Left ventricle myocardium inferior (tissue), 1 donor: ENCODE data around the gene PF4V1. TPM values are rescaled to one million over a fixed set of nuclear protein-coding genes. Genes with fewer than 3 reads are reported as not detected.
A peak's percentile ranks its signal among the peaks of the same experiment; 100 is the strongest.

Experiments used
- DNase-seq: peaks from one replicate; pipeline ENCODE4 v3.0.0-alpha.2; 2020
- H3K27ac ChIP-seq: fragments of 200-600 bp; replicated peaks from 2 replicates; pipeline ENCODE4 v1.8.0; 2021
- H3K27me3 ChIP-seq: fragments of 200-600 bp; 2 replicates; pipeline ENCODE4 v1.8.0; 2021; ENCODE audit warnings: low read depth
- H3K36me3 ChIP-seq: fragments of 200-600 bp; 2 replicates; pipeline ENCODE4 v1.8.0; 2021
- H3K4me1 ChIP-seq: fragments of 200-600 bp; 2 replicates; pipeline ENCODE4 v1.8.0; 2021
- H3K4me3 ChIP-seq: fragments of 200-600 bp; 2 replicates; pipeline ENCODE4 v1.8.0; 2021; ENCODE audit warnings: mild to moderate bottlenecking, moderate library complexity
- H3K9me3 ChIP-seq: fragments of 200-600 bp; replicated peaks from 2 replicates; pipeline ENCODE4 v1.8.0; 2021
- intact Hi-C: fragments of 100-400 bp; cut with micrococcal nuclease; formaldehyde crosslinking; loops from one replicate; pipeline ENCODE4 v1.11.0; 2022
- total RNA-seq: library from RNA; stranded (reverse); fragmentation: NEBNext Ultra II Directional; extraction: Animal tissue kit (Norgen Biotek cat#: 25700); gene quantifications from one replicate; pipeline ENCODE4 v1.2.1, GENCODE V29; 2021
- TF ChIP-seq, protein P1 (sequence below): fragments of 200-600 bp; IDR thresholded peaks from 2 replicates; pipeline ENCODE4 v1.8.0; 2021; ENCODE audit warnings: antibody characterized with exemption, mild to moderate bottlenecking, borderline replicate concordance
- donor health status: DM: no; HTN: yes; CAD: no; lungs with severe emphysema.

PF4V1 gene
- total RNA-seq, 1 donor from 2014 or later, result not detected

DNA sequence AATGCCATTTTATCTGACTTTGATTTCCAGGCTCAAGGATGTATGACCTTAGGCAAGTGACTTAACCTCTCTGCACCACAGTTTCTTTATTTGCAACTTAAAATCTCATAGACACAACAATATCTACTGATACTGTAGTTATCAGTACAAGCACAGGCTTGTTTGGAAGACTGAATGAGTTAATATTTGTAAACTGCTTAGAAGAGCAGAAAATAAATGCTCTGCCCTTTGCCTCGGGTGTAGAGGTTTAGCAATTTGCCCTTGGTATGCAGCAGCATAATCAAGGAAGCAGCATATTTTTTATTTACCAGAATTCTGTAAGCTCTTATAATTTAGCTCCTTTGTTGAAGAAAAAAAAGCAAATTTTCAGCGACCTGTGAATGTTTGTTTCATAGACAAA, 13.2 kb downstream of the PF4V1 start:
- H3K9me3 ChIP-seq, result no peaks in the 10 kb centered on the region
- no peaks in the 10 kb centered on the region for H3K36me3 ChIP-seq
- H3K4me3 ChIP-seq, result no peak overlapping the region
- peaks cover 18% of the 10 kb centered on the region for H3K4me1 ChIP-seq
- TF ChIP-seq, protein P1, sequence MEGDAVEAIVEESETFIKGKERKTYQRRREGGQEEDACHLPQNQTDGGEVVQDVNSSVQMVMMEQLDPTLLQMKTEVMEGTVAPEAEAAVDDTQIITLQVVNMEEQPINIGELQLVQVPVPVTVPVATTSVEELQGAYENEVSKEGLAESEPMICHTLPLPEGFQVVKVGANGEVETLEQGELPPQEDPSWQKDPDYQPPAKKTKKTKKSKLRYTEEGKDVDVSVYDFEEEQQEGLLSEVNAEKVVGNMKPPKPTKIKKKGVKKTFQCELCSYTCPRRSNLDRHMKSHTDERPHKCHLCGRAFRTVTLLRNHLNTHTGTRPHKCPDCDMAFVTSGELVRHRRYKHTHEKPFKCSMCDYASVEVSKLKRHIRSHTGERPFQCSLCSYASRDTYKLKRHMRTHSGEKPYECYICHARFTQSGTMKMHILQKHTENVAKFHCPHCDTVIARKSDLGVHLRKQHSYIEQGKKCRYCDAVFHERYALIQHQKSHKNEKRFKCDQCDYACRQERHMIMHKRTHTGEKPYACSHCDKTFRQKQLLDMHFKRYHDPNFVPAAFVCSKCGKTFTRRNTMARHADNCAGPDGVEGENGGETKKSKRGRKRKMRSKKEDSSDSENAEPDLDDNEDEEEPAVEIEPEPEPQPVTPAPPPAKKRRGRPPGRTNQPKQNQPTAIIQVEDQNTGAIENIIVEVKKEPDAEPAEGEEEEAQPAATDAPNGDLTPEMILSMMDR, result no peak
- intact Hi-C loops, result no loop called here
- H3K27ac ChIP-seq, result no peak overlapping the region
- peaks cover 24% of the 10 kb centered on the region for H3K27me3 ChIP-seq
- no peak for DNase-seq

DNA sequence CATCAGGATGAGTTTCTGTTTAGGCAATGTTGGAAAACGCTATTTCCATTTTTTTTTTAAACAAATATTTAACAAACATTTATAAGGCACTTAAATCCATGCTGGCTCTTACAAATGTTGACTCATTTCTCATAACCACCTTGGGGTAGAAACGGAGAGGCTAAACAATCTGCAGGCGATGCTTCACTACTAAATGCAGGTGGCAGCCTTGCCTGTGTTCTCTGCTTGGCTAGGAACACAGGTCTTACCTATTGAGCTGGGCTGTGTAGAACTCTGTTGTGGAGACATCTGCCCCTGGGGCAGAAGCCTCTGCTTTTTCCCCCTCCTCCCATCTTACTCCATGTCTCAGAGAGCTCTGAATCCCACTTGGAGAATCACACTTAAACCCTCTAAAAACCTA, 14.7 kb downstream of the PF4V1 start:
- Histone ChIP-seq H3K4me1 (peaks cover 18% of the 10 kb centered on the region), H3K9me3 (no peaks in the 10 kb centered on the region), H3K4me3 (no peak overlapping the region), H3K27me3 (peaks cover 24% of the 10 kb centered on the region), H3K36me3 (no peaks in the 10 kb centered on the region), H3K27ac (no peak overlapping the region)
- intact Hi-C loops, result no loop called here
- no peak for DNase-seq
- TF ChIP-seq, protein P1, result no peak

DNA sequence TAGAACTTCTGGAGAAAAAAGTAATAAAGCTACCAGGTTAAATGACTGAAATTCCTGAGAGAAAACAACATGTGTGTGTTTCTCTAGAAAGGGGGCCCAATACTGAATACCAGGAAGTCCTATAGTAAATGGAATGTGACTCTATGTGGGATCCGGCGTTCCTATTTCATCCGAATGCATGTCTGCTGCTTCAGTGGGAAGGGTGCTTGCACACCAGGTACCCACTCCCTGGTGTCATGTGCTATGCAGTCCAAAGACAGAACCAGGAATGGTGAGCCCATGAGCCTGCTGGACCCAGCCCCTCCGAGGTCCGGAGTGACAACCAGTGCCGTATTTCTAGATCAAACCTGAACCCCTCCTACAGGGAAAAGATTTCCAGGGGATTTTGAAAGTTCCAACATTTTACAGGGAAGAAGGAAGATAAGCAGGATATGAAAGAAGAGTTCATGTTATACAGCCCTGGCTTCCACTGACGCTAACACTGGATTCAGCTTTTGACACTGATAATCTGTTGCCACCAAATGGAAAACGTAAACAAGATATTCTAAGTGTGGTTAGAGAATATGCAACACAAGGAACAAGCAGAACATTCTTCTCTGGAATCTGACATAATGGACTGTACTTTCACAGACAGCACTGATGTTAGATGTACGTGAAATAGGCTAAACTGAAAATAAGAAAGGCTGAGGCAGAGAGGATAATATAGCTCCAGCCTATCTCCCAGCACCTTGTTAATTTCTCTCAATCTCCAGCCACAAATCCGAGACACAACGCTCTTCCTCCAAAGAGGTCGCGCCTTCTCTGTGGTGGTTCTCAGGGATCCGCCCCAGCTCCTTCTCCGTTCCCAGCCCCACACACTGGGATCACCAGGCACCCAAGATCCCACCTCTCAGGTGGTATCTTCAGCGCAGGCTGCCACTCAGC, 15.4 kb downstream of the PF4V1 start:
- H3K4me3 ChIP-seq, result peak overlapping the region; percentile 75
- no peaks in the 10 kb centered on the region for H3K9me3 ChIP-seq
- H3K36me3 ChIP-seq, result no peaks in the 10 kb centered on the region
- peaks cover 24% of the 10 kb centered on the region for H3K27me3 ChIP-seq
- intact Hi-C loops, result no loop called here
- peak overlapping the region; percentile 74 for H3K27ac ChIP-seq
- peaks cover 18% of the 10 kb centered on the region for H3K4me1 ChIP-seq
- no peak for DNase-seq
- TF ChIP-seq, protein P1, result no peak

DNA sequence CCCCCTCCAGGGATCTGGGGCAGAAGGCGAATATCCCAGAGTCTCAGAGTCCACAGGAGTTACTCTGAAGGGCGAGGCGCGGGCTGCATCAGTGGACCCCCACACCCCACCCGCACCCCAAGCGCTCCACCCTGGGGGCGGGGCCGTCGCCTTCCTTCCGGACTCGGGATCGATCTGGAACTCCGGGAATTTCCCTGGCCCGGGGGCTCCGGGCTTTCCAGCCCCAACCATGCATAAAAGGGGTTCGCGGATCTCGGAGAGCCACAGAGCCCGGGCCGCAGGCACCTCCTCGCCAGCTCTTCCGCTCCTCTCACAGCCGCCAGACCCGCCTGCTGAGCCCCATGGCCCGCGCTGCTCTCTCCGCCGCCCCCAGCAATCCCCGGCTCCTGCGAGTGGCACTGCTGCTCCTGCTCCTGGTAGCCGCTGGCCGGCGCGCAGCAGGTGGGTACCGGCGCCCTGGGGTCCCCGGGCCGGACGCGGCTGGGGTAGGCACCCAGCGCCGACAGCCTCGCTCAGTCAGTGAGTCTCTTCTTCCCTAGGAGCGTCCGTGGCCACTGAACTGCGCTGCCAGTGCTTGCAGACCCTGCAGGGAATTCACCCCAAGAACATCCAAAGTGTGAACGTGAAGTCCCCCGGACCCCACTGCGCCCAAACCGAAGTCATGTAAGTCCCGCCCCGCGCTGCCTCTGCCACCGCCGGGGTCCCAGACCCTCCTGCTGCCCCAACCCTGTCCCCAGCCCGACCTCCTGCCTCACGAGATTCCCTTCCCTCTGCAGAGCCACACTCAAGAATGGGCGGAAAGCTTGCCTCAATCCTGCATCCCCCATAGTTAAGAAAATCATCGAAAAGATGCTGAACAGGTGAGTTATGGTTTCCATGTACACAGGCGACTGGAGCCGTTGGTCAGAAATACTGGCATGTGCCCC, 16.3 kb downstream of the PF4V1 start, which contains the start of gene CXCL1:
Gene CXCL1 (plus strand): TSS at position 264 of the 926 bp plus-strand sequence. CDS start 78 bp downstream, at position 342.
- DNase-seq, result peak; percentile 58
- Histone ChIP-seq H3K27me3 (peaks cover 24% of the 10 kb centered on the region), H3K36me3 (no peaks in the 10 kb centered on the region), H3K27ac (peak within 1 kb of the TSS; percentile 74), H3K4me3 (peak within 1 kb of the TSS; percentile 75), H3K9me3 (no peaks in the 10 kb centered on the region), H3K4me1 (peaks cover 18% of the 10 kb centered on the region)
- intact Hi-C loops, result loop anchor here (10.0 kb wide), 1 partner anchor 135 kb away; no protein-coding TSS in a partner anchor
- TF ChIP-seq, protein P1, result no peak

DNA sequence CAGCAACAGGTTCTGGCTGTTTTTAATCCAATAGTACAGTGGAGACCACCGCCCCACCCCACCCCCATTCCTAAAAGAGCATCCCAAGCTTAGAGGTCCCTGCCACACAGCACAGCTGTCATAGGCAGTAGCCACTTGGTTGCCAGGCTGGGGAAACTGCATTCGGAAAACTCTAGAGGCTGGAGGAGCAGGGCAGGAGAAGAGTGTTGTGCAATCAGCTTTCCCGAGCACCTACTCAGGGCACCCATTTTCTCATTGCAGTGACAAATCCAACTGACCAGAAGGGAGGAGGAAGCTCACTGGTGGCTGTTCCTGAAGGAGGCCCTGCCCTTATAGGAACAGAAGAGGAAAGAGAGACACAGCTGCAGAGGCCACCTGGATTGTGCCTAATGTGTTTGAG, 17.2 kb downstream of the PF4V1 start:
- peak overlapping the region; percentile 75 for H3K4me3 ChIP-seq
- H3K36me3 ChIP-seq, result no peaks in the 10 kb centered on the region
- TF ChIP-seq, protein P1, result no peak
- intact Hi-C loops, result loop anchor here (10.0 kb wide), 1 partner anchor 135 kb away; no protein-coding TSS in a partner anchor
- H3K27me3 ChIP-seq, result peaks cover 24% of the 10 kb centered on the region
- peaks cover 18% of the 10 kb centered on the region for H3K4me1 ChIP-seq
- DNase-seq, result no peak
- no peak overlapping the region for H3K27ac ChIP-seq
- no peaks in the 10 kb centered on the region for H3K9me3 ChIP-seq
